Thyroid gland (tissue), 4 donors: Measurements from ENCODE around the gene SYDE1. TPM values are rescaled to one million over a fixed set of nuclear protein-coding genes. Genes with fewer than 3 reads are reported as not detected.

Experiments
- DNase-seq, 2 donors: peaks; one replicate each; pipeline ENCODE4 v3.0.0-alpha.2; 2019
- H3K27ac ChIP-seq, 3 donors: fragments of 200-600 bp; sonication (generic); 1 replicate in 2 of 3; 2 replicates in 1 of 3; pipeline ENCODE4 v1.5.1; 2016 to 2019; ENCODE audit warnings: mild to moderate bottlenecking in 1 of 3, moderate library complexity in 1 of 3
- H3K27me3 ChIP-seq: fragments of 200-600 bp; sonication (generic); one replicate; pipeline ENCODE4 v1.5.1; 2019
- H3K36me3 ChIP-seq, 2 donors: fragments of 200-600 bp; sonication (generic); one replicate each; pipeline ENCODE4 v1.5.1; 2016 to 2019
- H3K4me1 ChIP-seq, 2 donors: fragments of 200-600 bp; sonication (generic); one replicate each; pipeline ENCODE4 v1.5.1; 2017 to 2019
- H3K4me3 ChIP-seq, 3 donors: fragments of 200-600 bp; sonication (generic); replicated peaks in 1 of 3; 1 replicate in 2 of 3; 2 replicates in 1 of 3; pipeline ENCODE4 v1.5.1; 2016; ENCODE audit warnings: mild to moderate bottlenecking in 1 of 3
- H3K9me3 ChIP-seq: fragments of 200-600 bp; sonication (generic); one replicate; pipeline ENCODE4 v1.5.1; 2017
- POLR2A ChIP-seq, 2 donors: fragments of 450-650 bp; IDR thresholded peaks; one replicate each; pipeline ENCODE4 v1.6.1; 2017; ENCODE audit warnings: antibody characterized with exemption in 2 of 2, mild to moderate bottlenecking in 2 of 2, moderate library complexity in 1 of 2
- WGBS, 2 donors: methylation state at CpG; one replicate each; pipeline ENCODE4 v1.1.5; 2017; 5-methylcytosine and 5-hydroxymethylcytosine counted together
- intact Hi-C: fragments of 100-400 bp; cut with DNase I; formaldehyde crosslinking; loops from one replicate; pipeline ENCODE4 v1.15.1; 2023
- total RNA-seq, 4 donors: library from RNA; depleted of rRNA; stranded (reverse); fragments of >200 nt; gene quantifications; one replicate each; pipeline ENCODE4 v1.2.3, GENCODE V29; 2016
- TF ChIP-seq, protein P1 (sequence below), 6 experiments: fragments of 200-600 bp in 3 of 6; fragments of 450-650 bp in 3 of 6; sonication (generic) in 3 of 6; IDR thresholded peaks; one replicate each; pipeline ENCODE4 v1.5.1; 2016 to 2019; ENCODE audit warnings: antibody characterized with exemption in 6 of 6, mild to moderate bottlenecking in 2 of 6, inconsistent platforms in 1 of 6, moderate library complexity in 1 of 6

The SYDE1 gene
- total RNA-seq, 4 donors from 2014 or later: 12.6 to 17.9 (median 15.5) TPM

DNA sequence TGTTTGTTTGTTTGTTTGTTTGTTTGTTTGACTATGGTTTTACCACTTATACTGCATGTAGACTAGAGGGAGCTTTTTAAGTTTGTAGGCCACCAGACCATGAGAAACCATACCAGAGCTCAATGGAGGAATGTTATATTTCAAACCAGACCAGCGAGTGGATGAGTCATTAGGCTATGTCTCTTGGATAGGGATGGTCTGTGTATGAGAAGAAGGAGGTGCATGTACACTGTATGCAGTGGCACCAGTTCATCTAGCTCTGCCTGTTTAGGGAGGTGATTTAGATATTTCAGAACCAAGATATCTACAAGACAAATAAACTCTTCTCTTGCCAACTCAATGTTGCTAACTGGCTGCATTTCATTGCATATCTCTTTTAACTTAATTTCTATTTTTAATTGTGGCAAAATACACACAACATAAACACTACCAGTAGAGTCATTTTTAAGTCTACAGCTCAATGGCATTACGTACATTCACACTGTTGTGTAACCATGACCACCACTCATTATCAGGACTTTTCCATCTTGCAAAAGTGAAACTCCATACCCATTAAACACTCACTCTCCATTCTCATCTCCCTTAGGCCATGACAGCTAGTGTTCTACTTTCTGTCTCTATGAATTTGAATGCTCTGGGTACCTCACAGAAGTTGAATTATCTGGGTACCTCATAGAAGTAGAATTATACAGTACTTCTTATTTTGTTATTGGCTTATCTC lies 29.2 kb downstream of the SYDE1 start:
- 57 to 82% methylated on average over 2 of the region's 2 CpGs for WGBS, 2 donors
- Histone ChIP-seq H3K36me3 (no peaks in the 10 kb centered on the region), H3K4me1 (no peaks in the 10 kb centered on the region), H3K27me3 (no peaks in the 10 kb centered on the region), H3K4me3 (no peak overlapping the region), H3K27ac (no peak overlapping the region), H3K9me3 (no peaks in the 10 kb centered on the region)
- no peak for TF ChIP-seq POLR2A (IDR thresholded peaks at IDR 0.05)
- TF ChIP-seq, protein P1, sequence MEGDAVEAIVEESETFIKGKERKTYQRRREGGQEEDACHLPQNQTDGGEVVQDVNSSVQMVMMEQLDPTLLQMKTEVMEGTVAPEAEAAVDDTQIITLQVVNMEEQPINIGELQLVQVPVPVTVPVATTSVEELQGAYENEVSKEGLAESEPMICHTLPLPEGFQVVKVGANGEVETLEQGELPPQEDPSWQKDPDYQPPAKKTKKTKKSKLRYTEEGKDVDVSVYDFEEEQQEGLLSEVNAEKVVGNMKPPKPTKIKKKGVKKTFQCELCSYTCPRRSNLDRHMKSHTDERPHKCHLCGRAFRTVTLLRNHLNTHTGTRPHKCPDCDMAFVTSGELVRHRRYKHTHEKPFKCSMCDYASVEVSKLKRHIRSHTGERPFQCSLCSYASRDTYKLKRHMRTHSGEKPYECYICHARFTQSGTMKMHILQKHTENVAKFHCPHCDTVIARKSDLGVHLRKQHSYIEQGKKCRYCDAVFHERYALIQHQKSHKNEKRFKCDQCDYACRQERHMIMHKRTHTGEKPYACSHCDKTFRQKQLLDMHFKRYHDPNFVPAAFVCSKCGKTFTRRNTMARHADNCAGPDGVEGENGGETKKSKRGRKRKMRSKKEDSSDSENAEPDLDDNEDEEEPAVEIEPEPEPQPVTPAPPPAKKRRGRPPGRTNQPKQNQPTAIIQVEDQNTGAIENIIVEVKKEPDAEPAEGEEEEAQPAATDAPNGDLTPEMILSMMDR (IDR thresholded peaks at IDR 0.05): no peak
- intact Hi-C loops: no loop called here
- DNase-seq: no peak

- TF ChIP-seq POLR2A (IDR thresholded peaks at IDR 0.05): no peak
- TF ChIP-seq, protein P1 (IDR thresholded peaks at IDR 0.05): no peak
- no peak overlapping the region for H3K4me3 ChIP-seq
- no peaks in the 10 kb centered on the region for H3K9me3 ChIP-seq
- intact Hi-C loops: no loop called here
- H3K36me3 ChIP-seq: no peaks in the 10 kb centered on the region
- no peaks in the 10 kb centered on the region for H3K27me3 ChIP-seq
- no peak for DNase-seq
- H3K27ac ChIP-seq: no peak overlapping the region
- no peaks in the 10 kb centered on the region for H3K4me1 ChIP-seq
Observed at GRCh38 chr19:15137777-15138176, 30.6 kb downstream of the SYDE1 start.

DNA sequence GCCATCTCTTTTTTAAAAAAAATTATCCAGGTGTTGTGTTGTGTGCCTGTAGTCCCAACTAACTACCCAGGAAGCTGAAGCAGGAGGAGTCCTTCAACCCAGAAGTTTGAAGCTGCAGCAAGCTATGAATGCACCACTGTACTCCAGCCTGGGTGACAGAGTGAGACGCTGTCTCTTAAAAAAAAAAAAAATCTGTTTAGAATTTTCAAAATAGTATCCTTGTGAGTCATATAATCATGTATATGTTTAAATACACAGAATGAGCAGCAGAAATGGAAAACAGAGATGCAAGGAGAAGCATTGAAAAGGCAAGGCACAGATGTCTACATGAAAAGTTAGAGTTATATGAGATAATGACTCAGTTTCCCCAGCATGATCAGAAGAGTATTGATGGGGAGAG lies 31.2 kb downstream of the SYDE1 start:
- no peaks in the 10 kb centered on the region for H3K27me3 ChIP-seq
- H3K27ac ChIP-seq: no peak overlapping the region
- intact Hi-C loops: no loop called here
- H3K4me1 ChIP-seq: no peaks in the 10 kb centered on the region
- 47 to 56% methylated on average over 1 of the region's 1 CpG for WGBS, 2 donors
- H3K4me3 ChIP-seq: no peak overlapping the region
- DNase-seq: no peak
- no peak for TF ChIP-seq POLR2A (IDR thresholded peaks at IDR 0.05)
- TF ChIP-seq, protein P1 (IDR thresholded peaks at IDR 0.05): no peak
- H3K36me3 ChIP-seq: no peaks in the 10 kb centered on the region
- no peaks in the 10 kb centered on the region for H3K9me3 ChIP-seq

- no peak overlapping the region for H3K4me3 ChIP-seq
- 86 to 92% methylated on average over 25 of the region's 25 CpGs for WGBS, 2 donors
- H3K9me3 ChIP-seq: no peaks in the 10 kb centered on the region
- H3K36me3 ChIP-seq: no peaks in the 10 kb centered on the region
- H3K27ac ChIP-seq: no peak overlapping the region
- intact Hi-C loops: no loop called here
- DNase-seq: no peak
- H3K4me1 ChIP-seq: no peaks in the 10 kb centered on the region
- TF ChIP-seq, protein P1 (IDR thresholded peaks at IDR 0.05): no peak
- TF ChIP-seq POLR2A (IDR thresholded peaks at IDR 0.05): no peak
- no peaks in the 10 kb centered on the region for H3K27me3 ChIP-seq
Observed at GRCh38 chr19:15141143-15141542, 33.9 kb downstream of the SYDE1 start.

DNA sequence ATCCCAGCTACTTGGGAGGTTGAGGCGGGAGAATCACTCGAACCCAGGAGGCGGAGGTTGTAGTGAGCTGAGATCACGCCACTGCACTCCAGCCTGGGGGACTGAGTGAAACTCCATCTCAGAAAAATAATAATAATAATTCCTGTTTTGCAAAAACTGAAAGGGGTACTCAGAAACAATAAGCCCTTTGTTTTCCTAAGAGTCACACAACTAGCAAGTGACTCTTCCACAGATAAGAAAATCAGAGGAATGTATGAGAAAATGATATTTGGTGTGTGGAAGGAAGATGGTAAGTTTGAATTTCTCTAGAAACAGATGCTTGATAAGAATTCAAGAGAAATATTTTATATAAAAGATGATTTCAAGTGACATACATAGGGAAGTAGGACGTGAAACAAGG lies 35.1 kb downstream of the SYDE1 start:
- intact Hi-C loops: no loop called here
- no peaks in the 10 kb centered on the region for H3K36me3 ChIP-seq
- H3K27me3 ChIP-seq: no peaks in the 10 kb centered on the region
- DNase-seq: no peak
- no peak overlapping the region for H3K27ac ChIP-seq
- no peaks in the 10 kb centered on the region for H3K4me1 ChIP-seq
- H3K9me3 ChIP-seq: no peaks in the 10 kb centered on the region
- 86 to 88% methylated on average over 5 of the region's 5 CpGs for WGBS, 2 donors
- TF ChIP-seq POLR2A (IDR thresholded peaks at IDR 0.05): no peak
- TF ChIP-seq, protein P1 (IDR thresholded peaks at IDR 0.05): no peak
- H3K4me3 ChIP-seq: no peak overlapping the region
